HL-60 (cell line): ENCODE results near the gene CLECL1.

ENCODE experiments used
- DNase-seq, 2 experiments: peaks; one replicate each; pipeline ENCODE4 v3.0.0-alpha.2; 2010 to 2020; ENCODE audit warnings: low read depth in 1 of 2, low spot score in 1 of 2
- H3K27ac ChIP-seq: fragments of 250-450 bp; sonication (Bioruptor Pico); replicated peaks from 2 replicates; pipeline ENCODE4 v1.5.1; 2020; ENCODE audit warnings: mild to moderate bottlenecking, moderate library complexity
- H3K27me3 ChIP-seq: fragments of 250-450 bp; sonication (Bioruptor Pico); 2 replicates; pipeline ENCODE4 v1.5.1; 2021; ENCODE audit warnings: mild to moderate bottlenecking, moderate library complexity; ENCODE audit not compliant: insufficient read depth, poor library complexity, severe bottlenecking
- H3K4me3 ChIP-seq: replicated peaks from 2 replicates; pipeline ENCODE4 v1.5.1; 2011; ENCODE audit warnings: mild to moderate bottlenecking, control low read depth, low read length; ENCODE audit not compliant: insufficient read depth
- GABPA ChIP-seq: IDR thresholded peaks from 2 replicates; pipeline ENCODE4 v1.6.1; 2012; ENCODE audit warnings: low read depth
- POLR2AphosphoS5 ChIP-seq: IDR thresholded peaks from 2 replicates; pipeline ENCODE4 v1.6.1; 2012; ENCODE audit warnings: low read depth
- REST ChIP-seq: IDR thresholded peaks from 2 replicates; pipeline ENCODE4 v1.6.1; 2012; ENCODE audit warnings: low read depth; ENCODE audit not compliant: insufficient replicate concordance
- SPI1 ChIP-seq: IDR thresholded peaks from 2 replicates; pipeline ENCODE4 v1.6.1; 2012; ENCODE audit warnings: low read depth, mild to moderate bottlenecking, borderline replicate concordance
- TF ChIP-seq, protein P1 (sequence below): IDR thresholded peaks from one replicate; pipeline ENCODE4 v1.5.1; 2011; ENCODE audit warnings: low read length, control low read depth, inconsistent platforms; ENCODE audit not compliant: insufficient read depth

Gene CLECL1

DNA sequence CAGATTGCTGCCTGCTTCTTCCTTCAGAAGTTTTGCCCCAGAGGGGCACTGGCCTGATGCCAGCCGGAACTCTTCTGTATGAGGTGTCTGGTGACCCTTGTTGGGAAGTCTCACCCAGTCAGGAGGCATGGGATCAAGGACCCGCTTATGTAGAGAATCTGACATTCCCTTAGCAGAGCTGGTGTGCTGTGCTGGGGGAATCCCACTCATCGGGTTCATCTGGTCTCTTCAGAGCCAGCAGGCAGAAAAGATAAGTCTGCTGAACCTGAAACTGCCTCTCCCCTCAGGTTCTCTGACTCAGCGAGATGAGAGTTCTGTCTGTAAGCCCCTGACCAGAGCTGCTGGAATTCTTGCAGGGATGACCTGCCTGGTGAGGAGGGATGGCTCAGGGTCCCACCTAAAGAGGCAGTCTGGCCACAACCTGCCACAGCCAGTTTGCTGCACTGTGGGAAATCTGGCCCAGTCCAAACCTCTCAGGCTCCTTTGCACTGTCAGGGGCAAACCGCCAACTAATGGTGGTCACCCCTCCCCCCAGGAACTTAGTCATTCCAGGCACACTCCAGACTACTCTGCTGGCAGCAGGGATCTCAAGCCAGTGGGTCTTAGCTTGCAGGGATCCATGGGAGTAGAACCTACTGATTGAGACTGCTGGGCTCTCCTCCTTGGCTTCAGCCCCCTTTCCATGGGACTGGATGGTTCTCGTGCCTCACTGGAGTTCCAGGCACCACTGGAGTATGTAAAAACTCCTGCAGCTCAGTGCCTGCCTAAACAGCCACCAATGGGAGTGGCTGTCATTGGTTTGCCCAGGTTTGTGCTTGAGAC is 59.3 kb downstream of the CLECL1 start:
- H3K4me3 ChIP-seq: no peak overlapping the region

More for the DNA sequence above, 59.3 kb downstream of the CLECL1 start:
- no peaks in the 10 kb centered on the region for H3K27me3 ChIP-seq
- H3K27ac ChIP-seq: no peak overlapping the region
- TF ChIP-seq REST (no peak), SPI1 (no peak), GABPA (no peak), POLR2AphosphoS5 (no peak)
- TF ChIP-seq, protein P1, sequence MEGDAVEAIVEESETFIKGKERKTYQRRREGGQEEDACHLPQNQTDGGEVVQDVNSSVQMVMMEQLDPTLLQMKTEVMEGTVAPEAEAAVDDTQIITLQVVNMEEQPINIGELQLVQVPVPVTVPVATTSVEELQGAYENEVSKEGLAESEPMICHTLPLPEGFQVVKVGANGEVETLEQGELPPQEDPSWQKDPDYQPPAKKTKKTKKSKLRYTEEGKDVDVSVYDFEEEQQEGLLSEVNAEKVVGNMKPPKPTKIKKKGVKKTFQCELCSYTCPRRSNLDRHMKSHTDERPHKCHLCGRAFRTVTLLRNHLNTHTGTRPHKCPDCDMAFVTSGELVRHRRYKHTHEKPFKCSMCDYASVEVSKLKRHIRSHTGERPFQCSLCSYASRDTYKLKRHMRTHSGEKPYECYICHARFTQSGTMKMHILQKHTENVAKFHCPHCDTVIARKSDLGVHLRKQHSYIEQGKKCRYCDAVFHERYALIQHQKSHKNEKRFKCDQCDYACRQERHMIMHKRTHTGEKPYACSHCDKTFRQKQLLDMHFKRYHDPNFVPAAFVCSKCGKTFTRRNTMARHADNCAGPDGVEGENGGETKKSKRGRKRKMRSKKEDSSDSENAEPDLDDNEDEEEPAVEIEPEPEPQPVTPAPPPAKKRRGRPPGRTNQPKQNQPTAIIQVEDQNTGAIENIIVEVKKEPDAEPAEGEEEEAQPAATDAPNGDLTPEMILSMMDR: no peak
- DNase-seq: no peak
